Gastroesophageal sphincter (tissue), 4 donors: ENCODE data around the gene RIPK4. TPM values are rescaled to one million over a fixed set of nuclear protein-coding genes. Genes with fewer than 3 reads are reported as not detected.

ENCODE experiments used
- ATAC-seq: fragments of 150-250 bp; one replicate; pipeline ENCODE4 v1.9.1; 2016; ENCODE audit warnings: mild to moderate bottlenecking, moderate library complexity
- H3K27ac ChIP-seq, 4 donors: fragments of 200-600 bp; sonication (generic) in 3 of 4; 1 replicate in 3 of 4; 2 replicates in 1 of 4; pipeline ENCODE4 v1.5.1; 2016 to 2019
- H3K27me3 ChIP-seq: fragments of 200-600 bp; sonication (generic); one replicate; pipeline ENCODE4 v1.5.1; 2019
- H3K36me3 ChIP-seq, 2 donors: fragments of 200-600 bp; sonication (generic); one replicate each; pipeline ENCODE4 v1.5.1; 2019; ENCODE audit warnings: control low read depth in 1 of 2
- H3K4me1 ChIP-seq, 3 donors: fragments of 200-600 bp; sonication (generic); 1 replicate in 2 of 3; 2 replicates in 1 of 3; pipeline ENCODE4 v1.5.1; 2016 to 2019; ENCODE audit warnings: control low read depth in 2 of 3
- H3K4me3 ChIP-seq, 2 donors: fragments of 200-600 bp; sonication (generic); one replicate each; pipeline ENCODE4 v1.5.1; 2019; ENCODE audit warnings: mild to moderate bottlenecking in 1 of 2, moderate library complexity in 1 of 2
- H3K9me3 ChIP-seq, 3 donors: fragments of 200-600 bp; sonication (generic); one replicate each; pipeline ENCODE4 v1.5.1; 2017 to 2019; ENCODE audit warnings: control low read depth in 2 of 3
- EP300 ChIP-seq: sonication (generic); formaldehyde crosslinking; IDR thresholded peaks from one replicate; pipeline ENCODE4 v1.6.1; 2017; ENCODE audit warnings: antibody characterized with exemption, mild to moderate bottlenecking
- POLR2A ChIP-seq, 2 donors: fragments of 450-650 bp; IDR thresholded peaks; one replicate each; pipeline ENCODE4 v1.6.1; 2017; ENCODE audit warnings: antibody characterized with exemption in 2 of 2, mild to moderate bottlenecking in 2 of 2, moderate library complexity in 1 of 2
- POLR2AphosphoS5 ChIP-seq: sonication (generic); formaldehyde crosslinking; IDR thresholded peaks from one replicate; pipeline ENCODE4 v1.6.1; 2017; ENCODE audit warnings: antibody characterized with exemption
- WGBS, 2 donors: methylation state at CpG; one replicate each; pipeline ENCODE4 v1.1.5; 2018; ENCODE audit warnings: low coverage in 1 of 2; 5-methylcytosine and 5-hydroxymethylcytosine counted together
- total RNA-seq, 4 donors: library from RNA; depleted of rRNA; stranded (reverse); fragments of >200 nt; gene quantifications; one replicate each; pipeline ENCODE4 v1.1.0, GENCODE V29; 2016
- TF ChIP-seq, protein P1 (sequence below), 4 experiments: fragments of 200-600 bp in 2 of 4; fragments of 450-650 bp in 2 of 4; sonication (generic) in 1 of 4; IDR thresholded peaks; one replicate each; pipeline ENCODE4 v1.5.1; 2017 to 2019; ENCODE audit warnings: antibody characterized with exemption in 4 of 4, mild to moderate bottlenecking in 2 of 4, moderate library complexity in 2 of 4

Gene RIPK4
- total RNA-seq, 4 donors from 2014 or later = 0.40 to 5.8 (median 1.5) TPM

- Histone ChIP-seq H3K27ac (peak overlapping the region in 2 of 4 donors; percentile 57 to 60), H3K9me3 (no peaks in the 10 kb centered on the region), H3K4me1 (peaks cover 0 to 28% (median 10%) of the 10 kb centered on the region in 3 donors), H3K36me3 (no peaks in the 10 kb centered on the region), H3K4me3 (peak overlapping the region in 1 of 2 donors; percentile 19), H3K27me3 (peaks cover 86% of the 10 kb centered on the region)
- WGBS, 2 donors = 7% methylated on average over 12 to 13 of the region's 22 CpGs
- peak; percentile 42 for ATAC-seq
- TF ChIP-seq POLR2A (IDR thresholded peaks at IDR 0.05) (no peak), EP300 (no peak), POLR2AphosphoS5 (no peak)
- TF ChIP-seq, protein P1, sequence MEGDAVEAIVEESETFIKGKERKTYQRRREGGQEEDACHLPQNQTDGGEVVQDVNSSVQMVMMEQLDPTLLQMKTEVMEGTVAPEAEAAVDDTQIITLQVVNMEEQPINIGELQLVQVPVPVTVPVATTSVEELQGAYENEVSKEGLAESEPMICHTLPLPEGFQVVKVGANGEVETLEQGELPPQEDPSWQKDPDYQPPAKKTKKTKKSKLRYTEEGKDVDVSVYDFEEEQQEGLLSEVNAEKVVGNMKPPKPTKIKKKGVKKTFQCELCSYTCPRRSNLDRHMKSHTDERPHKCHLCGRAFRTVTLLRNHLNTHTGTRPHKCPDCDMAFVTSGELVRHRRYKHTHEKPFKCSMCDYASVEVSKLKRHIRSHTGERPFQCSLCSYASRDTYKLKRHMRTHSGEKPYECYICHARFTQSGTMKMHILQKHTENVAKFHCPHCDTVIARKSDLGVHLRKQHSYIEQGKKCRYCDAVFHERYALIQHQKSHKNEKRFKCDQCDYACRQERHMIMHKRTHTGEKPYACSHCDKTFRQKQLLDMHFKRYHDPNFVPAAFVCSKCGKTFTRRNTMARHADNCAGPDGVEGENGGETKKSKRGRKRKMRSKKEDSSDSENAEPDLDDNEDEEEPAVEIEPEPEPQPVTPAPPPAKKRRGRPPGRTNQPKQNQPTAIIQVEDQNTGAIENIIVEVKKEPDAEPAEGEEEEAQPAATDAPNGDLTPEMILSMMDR (IDR thresholded peaks at IDR 0.05) = no peak
Observed at GRCh38 chr21:41761934-41762635, 4.8 kb downstream of the RIPK4 start.

- no peaks in the 10 kb centered on the region for H3K9me3 ChIP-seq
- WGBS, 2 donors = 7 to 12% methylated on average over 20 to 21 of the region's 22 CpGs
- peak overlapping the region in 1 of 2 donors; percentile 19 for H3K4me3 ChIP-seq
- TF ChIP-seq, protein P1 (IDR thresholded peaks at IDR 0.05) = no peak
- no peak for TF ChIP-seq POLR2AphosphoS5
- no peak for TF ChIP-seq POLR2A (IDR thresholded peaks at IDR 0.05)
- TF ChIP-seq EP300 = no peak
- ATAC-seq = peak; percentile 80
- H3K27me3 ChIP-seq = peaks cover 79% of the 10 kb centered on the region
- peaks cover 0 to 20% (median 5%) of the 10 kb centered on the region in 3 donors for H3K4me1 ChIP-seq
- H3K36me3 ChIP-seq = no peaks in the 10 kb centered on the region
- H3K27ac ChIP-seq = peak overlapping the region in 2 of 4 donors; percentile 57 to 60
Observed at GRCh38 chr21:41761211-41761933, 5.5 kb downstream of the RIPK4 start.

- WGBS, 2 donors = 72 to 86% methylated on average over 5 of the region's 9 CpGs
Observed at GRCh38 chr21:41760411-41760810, 6.4 kb downstream of the RIPK4 start.

GRCh38 chr21:41759926-41760325 lies 6.9 kb downstream of the RIPK4 start:
- Histone ChIP-seq H3K27me3 (peaks cover 64% of the 10 kb centered on the region), H3K4me1 (peaks cover 0 to 17% (median 5%) of the 10 kb centered on the region in 3 donors), H3K9me3 (no peaks in the 10 kb centered on the region), H3K4me3 (no peak overlapping the region), H3K36me3 (no peaks in the 10 kb centered on the region), H3K27ac (no peak overlapping the region)
- TF ChIP-seq EP300 = no peak
- TF ChIP-seq, protein P1 (IDR thresholded peaks at IDR 0.05) = no peak
- no peak for TF ChIP-seq POLR2AphosphoS5
- no peak for TF ChIP-seq POLR2A (IDR thresholded peaks at IDR 0.05)
- WGBS, 2 donors = 75 to 89% methylated on average over 3 of the region's 5 CpGs
- no peak for ATAC-seq

More at GRCh38 chr21:41760411-41760810, 6.4 kb downstream of the RIPK4 start:
- no peak overlapping the region for H3K4me3 ChIP-seq
- peaks cover 0 to 17% (median 5%) of the 10 kb centered on the region in 3 donors for H3K4me1 ChIP-seq
- TF ChIP-seq EP300 (no peak), POLR2A (IDR thresholded peaks at IDR 0.05) (no peak), POLR2AphosphoS5 (no peak)
- TF ChIP-seq, protein P1 (IDR thresholded peaks at IDR 0.05) = no peak
- H3K27ac ChIP-seq = no peak overlapping the region
- no peaks in the 10 kb centered on the region for H3K36me3 ChIP-seq
- H3K9me3 ChIP-seq = no peaks in the 10 kb centered on the region
- ATAC-seq = no peak
- peaks cover 69% of the 10 kb centered on the region for H3K27me3 ChIP-seq
